ENCODE measurements around the gene NBAS. TPM values are rescaled to one million over a fixed set of nuclear protein-coding genes. Genes with fewer than 3 reads are reported as not detected.
A peak's percentile ranks its signal among the peaks of the same experiment; 100 is the strongest.

The NBAS gene
- total RNA-seq, 1 experiment from 2014 or later = 30.4 TPM

DNA sequence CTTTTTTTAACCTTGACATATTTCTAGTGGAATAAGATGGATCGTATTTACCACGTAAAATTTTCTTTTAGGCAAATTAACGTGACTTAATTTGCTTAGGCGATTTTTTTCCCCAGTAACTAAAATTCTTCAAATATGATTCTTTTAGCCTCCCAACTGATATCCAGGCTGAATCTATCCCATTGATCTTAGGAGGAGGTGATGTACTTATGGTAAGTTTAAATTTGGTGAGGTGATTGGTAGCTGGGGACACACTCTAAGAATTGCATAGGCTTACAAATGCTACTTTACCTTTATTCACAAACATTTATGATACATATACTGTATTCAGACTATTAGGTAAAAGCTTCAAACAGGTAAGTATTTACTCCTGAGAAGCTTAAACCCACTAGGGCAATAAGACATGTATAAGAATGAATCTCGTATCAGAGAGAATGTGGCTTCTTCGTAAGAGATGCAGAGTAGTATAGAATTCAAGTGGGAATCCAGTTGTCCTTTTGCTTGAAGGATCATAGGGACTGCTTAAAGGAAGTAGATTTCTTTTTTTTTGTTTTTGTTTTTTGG is 34.3 kb upstream of the NBAS start:
- H3K9me2 ChIP-seq (replicated peaks; ENCODE audit: insufficient read depth, low read length) = no peaks in the 10 kb centered on the region
- H2AFZ ChIP-seq (ENCODE audit: low read length) = no peak overlapping the region
- no peak overlapping the region for H3K27ac ChIP-seq (ENCODE audit: low read length)
- H3K4me3 ChIP-seq (ENCODE audit: low read length) = no peak overlapping the region
- no peaks in the 10 kb centered on the region for H4K20me1 ChIP-seq (ENCODE audit: insufficient read depth, low read depth, low read length)
- no peaks in the 10 kb centered on the region for H3K9me3 ChIP-seq (ENCODE audit: low read length)
- H3K79me2 ChIP-seq (ENCODE audit: low read length) = peaks cover 57% of the 10 kb centered on the region
- peaks cover 14% of the 10 kb centered on the region for H3K4me1 ChIP-seq (ENCODE audit: low read length)
- no peak overlapping the region for H3K9ac ChIP-seq (ENCODE audit: low read length)
- peaks cover 27% of the 10 kb centered on the region for H3K36me3 ChIP-seq (ENCODE audit: insufficient read depth, low read length)
- no peak for DNase-seq
- no peaks in the 10 kb centered on the region for H3K27me3 ChIP-seq (ENCODE audit: low read length)
- no peak overlapping the region for H3K4me2 ChIP-seq (ENCODE audit: low read depth, low read length, poor library complexity, severe bottlenecking)

DNA sequence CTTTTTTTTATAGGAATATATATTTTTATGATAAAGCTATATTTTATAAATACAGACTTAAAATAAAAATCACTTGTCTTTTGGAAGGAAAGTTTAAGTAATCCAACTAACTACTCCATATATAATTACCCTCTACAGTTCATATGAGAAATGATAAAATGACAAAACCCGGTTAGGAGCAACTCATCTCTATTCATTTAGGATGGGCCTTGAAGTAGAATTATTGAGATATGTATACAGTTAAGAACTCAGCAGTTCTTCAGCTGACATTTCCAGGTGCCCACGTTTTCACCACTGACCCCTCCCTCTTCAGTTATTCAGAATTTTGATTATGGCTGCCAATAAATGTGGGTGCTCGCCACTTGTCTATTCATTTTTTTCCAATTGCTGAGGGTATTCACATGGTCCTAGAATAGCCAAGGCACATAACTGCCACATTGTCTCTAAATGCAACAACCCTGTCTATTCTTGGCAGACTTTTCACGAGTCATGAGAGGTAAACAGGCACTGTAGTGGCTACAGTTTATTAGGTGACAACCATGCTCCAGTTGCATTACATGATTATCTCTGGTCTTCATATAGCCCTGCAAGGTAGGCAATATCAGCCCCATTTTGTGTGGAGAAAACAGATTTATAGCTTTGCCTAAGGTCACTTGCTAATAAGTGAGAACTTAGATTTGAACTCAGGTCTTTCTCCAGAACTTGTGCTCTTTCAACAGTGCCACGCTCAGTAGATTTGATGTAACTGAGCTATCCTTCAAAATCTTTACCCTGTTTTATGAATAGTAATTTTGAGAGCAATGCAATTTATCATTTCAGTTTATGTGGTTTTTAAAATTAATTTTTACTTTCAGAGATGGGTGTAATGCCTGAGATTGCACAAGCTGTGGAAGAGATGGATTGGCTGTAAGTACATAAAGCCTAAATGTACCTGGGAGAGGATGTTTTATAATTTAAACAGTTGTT is 33.4 kb upstream of the NBAS start:
- Histone ChIP-seq H3K9ac (ENCODE audit: low read length) (no peak overlapping the region), H2AFZ (ENCODE audit: low read length) (no peak overlapping the region), H3K4me2 (ENCODE audit: low read depth, low read length, poor library complexity, severe bottlenecking) (peak overlapping the region; percentile 19), H3K27ac (ENCODE audit: low read length) (no peak overlapping the region), H3K79me2 (ENCODE audit: low read length) (peaks cover 57% of the 10 kb centered on the region), H3K4me1 (ENCODE audit: low read length) (peaks cover 14% of the 10 kb centered on the region), H3K27me3 (ENCODE audit: low read length) (no peaks in the 10 kb centered on the region), H4K20me1 (ENCODE audit: insufficient read depth, low read depth, low read length) (no peaks in the 10 kb centered on the region), H3K9me3 (ENCODE audit: low read length) (no peaks in the 10 kb centered on the region), H3K4me3 (ENCODE audit: low read length) (no peak overlapping the region), H3K36me3 (ENCODE audit: insufficient read depth, low read length) (peaks cover 23% of the 10 kb centered on the region; the same call in 1 of the 2 replicates), H3K9me2 (replicated peaks; ENCODE audit: insufficient read depth, low read length) (no peaks in the 10 kb centered on the region)
- DNase-seq = no peak

DNA sequence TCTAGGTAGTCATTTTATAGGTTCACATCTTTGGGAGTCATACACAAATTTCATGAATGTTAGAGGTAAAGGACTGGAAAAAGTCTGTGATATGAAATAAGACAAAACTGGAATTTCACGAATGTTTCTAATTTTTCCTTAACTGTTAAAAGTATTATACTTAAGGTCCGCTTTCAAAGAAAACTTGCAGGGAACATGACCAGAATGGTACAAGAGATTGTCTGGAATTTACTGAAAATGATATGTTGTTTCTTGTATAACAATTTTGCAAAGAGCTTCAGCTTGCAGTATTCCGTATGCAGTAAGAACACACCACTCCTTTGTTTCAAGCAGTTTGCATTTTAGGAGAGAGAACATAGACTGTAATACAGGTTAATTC is 32.2 kb upstream of the NBAS start:
- peaks cover 14% of the 10 kb centered on the region for H3K4me1 ChIP-seq (ENCODE audit: low read length)
- H2AFZ ChIP-seq (ENCODE audit: low read length) = no peak overlapping the region
- no peaks in the 10 kb centered on the region for H4K20me1 ChIP-seq (ENCODE audit: insufficient read depth, low read depth, low read length)
- DNase-seq = no peak
- no peaks in the 10 kb centered on the region for H3K9me3 ChIP-seq (ENCODE audit: low read length)
- peaks cover 57% of the 10 kb centered on the region for H3K79me2 ChIP-seq (ENCODE audit: low read length)
- peak overlapping the region; percentile 85 for H3K4me3 ChIP-seq (ENCODE audit: low read length)
- H3K9me2 ChIP-seq (replicated peaks; ENCODE audit: insufficient read depth, low read length) = no peaks in the 10 kb centered on the region
- peak overlapping the region; percentile 73 for H3K4me2 ChIP-seq (ENCODE audit: low read depth, low read length, poor library complexity, severe bottlenecking)
- H3K9ac ChIP-seq (ENCODE audit: low read length) = peak overlapping the region; percentile 89; the same call in 1 of the 2 replicates
- H3K27ac ChIP-seq (ENCODE audit: low read length) = no peak overlapping the region
- H3K27me3 ChIP-seq (ENCODE audit: low read length) = no peaks in the 10 kb centered on the region
- H3K36me3 ChIP-seq (ENCODE audit: insufficient read depth, low read length) = peaks cover 20% of the 10 kb centered on the region; the same call in 1 of the 2 replicates

DNA sequence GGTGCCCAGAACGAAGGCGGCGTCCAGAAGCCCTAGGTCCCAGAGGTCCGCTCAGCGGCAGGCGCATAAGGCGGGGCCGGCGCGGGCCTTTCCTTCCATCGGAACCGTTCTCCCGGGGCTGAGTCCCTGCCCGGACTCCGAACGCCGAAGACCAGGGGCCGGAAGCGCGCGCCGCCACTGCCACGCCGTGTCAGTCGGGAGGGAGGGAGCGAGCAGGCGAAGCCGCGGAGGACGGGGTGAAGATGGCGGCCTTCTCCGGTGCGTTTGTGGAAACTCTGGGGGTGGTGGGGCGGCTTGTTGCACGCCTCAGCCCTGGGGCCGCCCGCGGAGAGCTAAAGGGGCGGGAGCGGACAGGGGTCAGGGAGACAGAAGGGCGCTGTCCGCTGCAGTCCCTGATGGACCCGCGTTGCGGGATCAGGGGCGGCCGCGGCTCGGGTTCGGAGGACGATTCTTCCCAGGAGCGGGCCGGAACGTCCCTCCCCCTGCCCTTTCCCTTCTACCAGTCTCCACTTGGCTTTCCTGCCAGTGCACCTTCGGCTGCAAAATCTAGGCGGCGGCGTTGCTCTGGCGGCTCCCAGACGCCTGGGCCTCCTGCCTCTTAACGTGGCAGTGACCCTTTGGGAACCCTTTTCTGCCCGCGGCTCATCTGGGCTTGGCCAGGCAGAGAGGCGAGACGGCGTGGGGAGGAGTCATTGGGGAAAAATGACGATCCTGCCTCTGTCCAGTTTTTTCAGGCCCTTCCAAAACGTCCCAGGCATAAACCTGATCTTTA is 30.7 kb upstream of the NBAS start, which contains the start of gene DDX1:
TSS of gene DDX1 (plus strand) at position 177 of the 772 bp plus-strand sequence. CDS start at position 243, 66 bp downstream.
- H3K4me3 ChIP-seq (ENCODE audit: low read length) = peak within 1 kb of the TSS; percentile 85
- no peaks in the 10 kb centered on the region for H3K27me3 ChIP-seq (ENCODE audit: low read length)
- H3K79me2 ChIP-seq (ENCODE audit: low read length) = peaks cover 54% of the 10 kb centered on the region
- peak within 1 kb of the TSS; percentile 84 for H2AFZ ChIP-seq (ENCODE audit: low read length)
- no peaks in the 10 kb centered on the region for H3K9me3 ChIP-seq (ENCODE audit: low read length)
- no peaks in the 10 kb centered on the region for H3K9me2 ChIP-seq (replicated peaks; ENCODE audit: insufficient read depth, low read length)
- peak within 1 kb of the TSS; percentile 73 for H3K4me2 ChIP-seq (ENCODE audit: low read depth, low read length, poor library complexity, severe bottlenecking)
- H3K4me1 ChIP-seq (ENCODE audit: low read length) = peaks cover 14% of the 10 kb centered on the region
- no peaks in the 10 kb centered on the region for H4K20me1 ChIP-seq (ENCODE audit: insufficient read depth, low read depth, low read length)
- peak within 1 kb of the TSS; percentile 89 for H3K9ac ChIP-seq (ENCODE audit: low read length)
- peak; percentile 93 for DNase-seq
- peak within 1 kb of the TSS; percentile 58 for H3K27ac ChIP-seq (ENCODE audit: low read length)
- peaks cover 13% of the 10 kb centered on the region; the same call in 1 of the 2 replicates for H3K36me3 ChIP-seq (ENCODE audit: insufficient read depth, low read length)

DNA sequence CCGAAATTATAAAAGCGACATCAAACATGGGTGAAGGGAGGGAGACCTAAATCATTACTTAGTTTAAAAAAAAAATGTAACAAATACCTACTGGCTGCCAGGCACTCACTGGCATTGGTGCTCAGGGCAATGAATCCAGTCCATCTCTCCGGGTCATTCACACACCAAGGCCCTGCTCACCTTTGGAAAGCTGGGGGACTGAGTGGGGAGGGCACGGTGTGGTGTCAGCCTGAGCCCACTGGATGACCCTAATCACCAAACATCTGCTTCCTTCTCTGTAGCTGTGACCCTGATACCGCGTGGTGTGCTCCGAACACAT is 30.2 kb upstream of the NBAS start:
- H3K79me2 ChIP-seq (ENCODE audit: low read length) = peaks cover 52% of the 10 kb centered on the region
- H3K9me2 ChIP-seq (replicated peaks; ENCODE audit: insufficient read depth, low read length) = no peaks in the 10 kb centered on the region
- H3K4me1 ChIP-seq (ENCODE audit: low read length) = peaks cover 14% of the 10 kb centered on the region
- no peaks in the 10 kb centered on the region for H3K27me3 ChIP-seq (ENCODE audit: low read length)
- no peaks in the 10 kb centered on the region for H4K20me1 ChIP-seq (ENCODE audit: insufficient read depth, low read depth, low read length)
- peak overlapping the region; percentile 85 for H3K4me3 ChIP-seq (ENCODE audit: low read length)
- peak overlapping the region; percentile 84 for H2AFZ ChIP-seq (ENCODE audit: low read length)
- no peaks in the 10 kb centered on the region for H3K9me3 ChIP-seq (ENCODE audit: low read length)
- no peak for DNase-seq
- peak overlapping the region; percentile 58; the same call in 1 of the 2 replicates for H3K27ac ChIP-seq (ENCODE audit: low read length)
- H3K36me3 ChIP-seq (ENCODE audit: insufficient read depth, low read length) = peaks cover 12% of the 10 kb centered on the region; the same call in 1 of the 2 replicates
- peak overlapping the region; percentile 89 for H3K9ac ChIP-seq (ENCODE audit: low read length)
- peak overlapping the region; percentile 73 for H3K4me2 ChIP-seq (ENCODE audit: low read depth, low read length, poor library complexity, severe bottlenecking)

DNA sequence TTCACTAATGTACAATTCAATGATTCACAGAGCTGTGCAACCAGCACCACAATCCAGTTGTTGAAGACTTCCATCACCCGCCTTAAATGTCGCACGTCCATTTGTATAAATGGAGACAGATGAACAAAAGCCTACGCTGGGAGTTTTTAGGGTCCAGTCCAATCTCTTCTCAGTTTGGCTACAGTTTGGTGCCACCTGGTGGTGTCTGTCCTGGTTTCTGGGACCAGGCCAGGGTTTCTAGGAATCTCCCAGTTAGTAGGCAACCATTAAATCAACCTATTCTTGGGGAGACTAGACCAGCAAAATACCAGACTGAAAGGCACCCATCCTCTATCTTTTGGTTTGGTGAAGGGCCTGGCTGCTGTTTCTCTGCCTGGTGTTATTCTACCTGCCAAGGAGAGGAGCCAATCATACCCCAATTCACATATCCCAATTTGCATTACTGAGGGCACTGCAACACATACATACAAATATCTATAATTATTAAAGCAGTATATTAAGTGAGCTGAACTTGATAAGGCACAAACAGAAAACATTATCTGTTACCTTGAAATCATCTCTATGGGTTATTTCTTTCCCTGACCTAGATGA is 27.3 kb upstream of the NBAS start:
- Histone ChIP-seq H3K27me3 (ENCODE audit: low read length) (no peaks in the 10 kb centered on the region), H4K20me1 (ENCODE audit: insufficient read depth, low read depth, low read length) (no peaks in the 10 kb centered on the region), H3K4me2 (ENCODE audit: low read depth, low read length, poor library complexity, severe bottlenecking) (no peak overlapping the region), H3K4me1 (ENCODE audit: low read length) (peaks cover 14% of the 10 kb centered on the region), H3K79me2 (ENCODE audit: low read length) (peaks cover 24% of the 10 kb centered on the region), H3K9me2 (replicated peaks; ENCODE audit: insufficient read depth, low read length) (no peaks in the 10 kb centered on the region), H3K4me3 (ENCODE audit: low read length) (no peak overlapping the region), H2AFZ (ENCODE audit: low read length) (no peak overlapping the region), H3K9me3 (ENCODE audit: low read length) (no peaks in the 10 kb centered on the region), H3K27ac (ENCODE audit: low read length) (no peak overlapping the region), H3K36me3 (ENCODE audit: insufficient read depth, low read length) (no peaks in the 10 kb centered on the region), H3K9ac (ENCODE audit: low read length) (no peak overlapping the region)
- DNase-seq = peak; percentile 56

DNA sequence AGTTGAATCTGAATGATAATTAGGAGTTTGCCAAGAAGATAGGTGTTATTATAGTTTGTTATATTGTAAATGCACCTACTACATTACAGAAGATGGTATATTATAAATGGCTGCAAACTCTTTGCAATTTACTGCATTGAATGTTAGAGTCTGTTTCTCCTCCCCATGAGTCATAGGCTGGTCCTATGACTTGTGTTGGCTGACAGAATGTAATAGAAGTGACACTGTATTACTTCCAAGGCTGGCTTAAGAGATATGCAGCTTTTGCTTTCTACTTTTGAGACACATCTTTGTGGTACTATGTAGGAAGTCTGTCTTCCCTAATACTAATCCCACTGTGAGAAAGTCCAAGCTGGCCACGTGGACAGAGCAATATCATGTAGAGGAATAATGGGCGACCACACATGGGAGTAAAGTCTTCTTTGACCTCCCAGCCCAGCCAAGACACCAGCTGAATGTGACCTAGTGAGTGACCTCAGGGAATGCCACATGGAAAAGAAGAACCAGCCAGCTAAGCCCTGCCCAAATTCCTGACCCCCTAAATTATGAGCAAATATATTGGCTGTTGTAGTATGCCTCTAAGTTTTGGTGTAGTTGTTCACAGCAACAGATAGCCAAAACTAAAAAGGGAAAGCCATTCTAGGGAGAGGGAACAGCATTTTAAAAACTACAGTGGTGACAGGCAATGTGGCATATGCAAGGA is 23.8 kb upstream of the NBAS start:
- Histone ChIP-seq H3K27ac (ENCODE audit: low read length) (no peak overlapping the region), H4K20me1 (ENCODE audit: insufficient read depth, low read depth, low read length) (no peaks in the 10 kb centered on the region), H3K79me2 (ENCODE audit: low read length) (no peaks in the 10 kb centered on the region), H2AFZ (ENCODE audit: low read length) (no peak overlapping the region), H3K27me3 (ENCODE audit: low read length) (no peaks in the 10 kb centered on the region), H3K4me1 (ENCODE audit: low read length) (peaks cover 13% of the 10 kb centered on the region), H3K9ac (ENCODE audit: low read length) (no peak overlapping the region), H3K9me2 (replicated peaks; ENCODE audit: insufficient read depth, low read length) (no peaks in the 10 kb centered on the region), H3K36me3 (ENCODE audit: insufficient read depth, low read length) (no peaks in the 10 kb centered on the region), H3K4me3 (ENCODE audit: low read length) (no peak overlapping the region), H3K4me2 (ENCODE audit: low read depth, low read length, poor library complexity, severe bottlenecking) (no peak overlapping the region), H3K9me3 (ENCODE audit: low read length) (no peaks in the 10 kb centered on the region)
- no peak for DNase-seq

Measured in Karpas-422 (cell line).